Pulmonary artery endothelial cell (primary cell): ENCODE measurements around the gene FOXP1. TPM values are rescaled to one million over a fixed set of nuclear protein-coding genes. Genes with fewer than 3 reads are reported as not detected.

ENCODE experiments used
- DNase-seq: peaks from one replicate; pipeline ENCODE4 v3.0.0-alpha.2; 2011; ENCODE audit warnings: low read depth, low spot score
- total RNA-seq: library from RNA; depleted of rRNA; stranded (reverse); fragments of >200 nt; gene quantifications from 2 replicates; pipeline ENCODE4 v1.2.3, GENCODE V29; 2014

The FOXP1 gene
- total RNA-seq, 1 donor from 2014 or later: 48.2 TPM

- DNase-seq: no peak
Observed at GRCh38 chr3:71088019-71088708, 495.4 kb downstream of the FOXP1 start.

GRCh38 chr3:71087143-71088018 is 496.1 kb downstream of the FOXP1 start:
- no peak for DNase-seq

- no peak for DNase-seq
Observed at GRCh38 chr3:71086777-71087142, 496.8 kb downstream of the FOXP1 start.

GRCh38 chr3:71083726-71084131 is 499.8 kb downstream of the FOXP1 start:
- no peak for DNase-seq

- DNase-seq: no peak
Observed at GRCh38 chr3:71082833-71083232, 500.7 kb downstream of the FOXP1 start.

GRCh38 chr3:71080517-71081083 is 502.9 kb downstream of the FOXP1 start:
- DNase-seq: no peak

- DNase-seq: no peak
Observed at GRCh38 chr3:71078723-71079525, 504.6 kb downstream of the FOXP1 start.

GRCh38 chr3:71078199-71078598 is 505.3 kb downstream of the FOXP1 start:
- no peak for DNase-seq

GRCh38 chr3:71077070-71077469 is 506.5 kb downstream of the FOXP1 start:
- DNase-seq: no peak

GRCh38 chr3:71076361-71077002 is 507.0 kb downstream of the FOXP1 start:
- no peak for DNase-seq

GRCh38 chr3:71075494-71075893 is 508.0 kb downstream of the FOXP1 start:
- DNase-seq: no peak

GRCh38 chr3:71074423-71074822 is 509.1 kb downstream of the FOXP1 start:
- no peak for DNase-seq

GRCh38 chr3:71072986-71073385 is 510.5 kb downstream of the FOXP1 start:
- no peak for DNase-seq

- no peak for DNase-seq
Observed at GRCh38 chr3:71072287-71072686, 511.2 kb downstream of the FOXP1 start.

- no peak for DNase-seq
Observed at GRCh38 chr3:71070497-71071463, 512.7 kb downstream of the FOXP1 start.

GRCh38 chr3:71069797-71070196 is 513.7 kb downstream of the FOXP1 start:
- DNase-seq: no peak

- no peak for DNase-seq
Observed at GRCh38 chr3:71067977-71068654, 515.4 kb downstream of the FOXP1 start.

GRCh38 chr3:71066849-71067261 is 516.7 kb downstream of the FOXP1 start:
- no peak for DNase-seq

GRCh38 chr3:71066356-71066755 is 517.2 kb downstream of the FOXP1 start:
- DNase-seq: no peak

GRCh38 chr3:71065764-71066013 is 517.8 kb downstream of the FOXP1 start:
- DNase-seq: no peak
